SK-N-DZ (cell line): ENCODE measurements around the gene TBC1D3H. TPM values are rescaled to one million over a fixed set of nuclear protein-coding genes. Genes with fewer than 3 reads are reported as not detected.
"Not testable (repeated sequence)": the region's sequence is repeated elsewhere in the genome, so short reads cannot be mapped to it uniquely, and the experiment has no call there.

Source experiments
- DNase-seq: peaks from one replicate; pipeline ENCODE4 v3.0.0-alpha.2; 2015; ENCODE audit warnings: low spot score
- polyA plus RNA-seq, 2 experiments: library from polyadenylated mRNA; depleted of rRNA; stranded (reverse); fragments of >200 nt; gene quantifications; 2 replicates each; pipeline ENCODE4 v1.2.3, GENCODE V29; 2014
- small RNA-seq, 2 experiments: library from RNA; depleted of rRNA; stranded (forward); fragments of <200 nt; gene quantifications; one replicate each; pipeline ENCODE3, GENCODE V24; 2014

The TBC1D3H gene
- polyA plus RNA-seq (2014; cell fraction: cytosol; rRNA removed): not detected in 2 replicates
- not detected in 2 replicates for polyA plus RNA-seq (2014; cell fraction: nucleus; rRNA removed)

DNA sequence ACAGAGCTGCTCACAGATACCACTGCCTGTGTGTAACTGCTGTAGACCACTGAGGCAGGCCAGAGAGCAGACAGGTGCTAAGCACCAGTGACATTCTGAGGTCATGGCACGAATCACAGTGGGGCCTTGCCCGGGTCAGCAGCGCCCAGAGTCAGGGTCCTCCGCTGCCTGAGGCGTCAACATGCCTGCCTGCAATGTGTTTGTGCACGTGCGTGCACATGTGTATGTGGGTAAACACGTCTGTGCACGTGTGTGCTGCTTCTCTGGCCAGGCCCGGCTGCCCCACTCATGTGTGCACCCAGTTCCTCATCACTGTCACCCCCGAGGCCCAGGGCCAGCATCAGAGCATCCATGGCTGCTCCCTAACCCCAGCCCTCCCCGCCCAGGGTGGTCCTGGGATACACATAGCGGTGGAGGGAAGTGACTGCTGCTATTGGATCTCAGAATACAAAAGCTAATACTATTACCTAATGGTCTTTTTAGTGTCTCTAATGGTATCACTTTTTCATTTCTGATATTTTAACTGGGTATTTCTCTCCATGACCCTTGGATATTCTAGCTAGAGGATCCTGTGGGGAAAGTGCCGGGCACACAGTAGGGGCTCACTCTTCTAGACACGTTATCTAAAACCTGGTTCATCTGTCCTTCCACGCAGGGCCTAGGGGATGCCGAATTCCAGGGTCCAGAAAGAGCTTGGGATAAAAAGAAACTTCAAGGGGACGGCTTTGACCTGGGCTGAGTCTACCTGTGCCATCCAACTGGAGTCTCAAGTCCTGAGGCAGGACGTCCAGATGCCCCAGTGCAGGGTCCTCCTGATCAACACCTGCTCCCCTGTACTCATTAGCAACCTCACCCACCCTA, at the start of gene TBC1D3H:
TSS of gene TBC1D3H (minus strand) at position 51 of the 861 bp plus-strand sequence. CDS start 1,540 bp downstream, outside the sequence.
- DNase-seq: peak; percentile 0

DNA sequence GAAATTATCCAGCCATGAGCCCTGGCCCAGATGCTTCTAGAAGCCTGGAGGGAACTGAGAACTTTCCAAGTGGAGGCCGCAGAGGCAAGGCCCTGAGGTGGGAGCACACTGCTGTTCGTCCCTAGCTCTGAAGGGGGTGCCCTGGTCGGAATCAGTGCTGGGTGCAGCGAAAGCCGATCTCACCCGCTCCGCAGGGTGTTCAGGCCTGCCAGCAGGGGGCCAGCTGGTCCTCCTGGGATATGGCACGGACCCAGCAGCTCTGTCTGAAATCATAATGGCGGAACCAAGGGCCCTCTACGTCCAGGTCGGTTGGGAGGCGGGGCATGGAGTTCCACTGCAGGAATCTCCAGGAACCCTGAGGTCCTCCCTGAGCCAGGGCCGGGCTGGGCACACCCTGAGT, 40.7 kb upstream of the TBC1D3H start:
- not testable (repeated sequence) for DNase-seq

DNA sequence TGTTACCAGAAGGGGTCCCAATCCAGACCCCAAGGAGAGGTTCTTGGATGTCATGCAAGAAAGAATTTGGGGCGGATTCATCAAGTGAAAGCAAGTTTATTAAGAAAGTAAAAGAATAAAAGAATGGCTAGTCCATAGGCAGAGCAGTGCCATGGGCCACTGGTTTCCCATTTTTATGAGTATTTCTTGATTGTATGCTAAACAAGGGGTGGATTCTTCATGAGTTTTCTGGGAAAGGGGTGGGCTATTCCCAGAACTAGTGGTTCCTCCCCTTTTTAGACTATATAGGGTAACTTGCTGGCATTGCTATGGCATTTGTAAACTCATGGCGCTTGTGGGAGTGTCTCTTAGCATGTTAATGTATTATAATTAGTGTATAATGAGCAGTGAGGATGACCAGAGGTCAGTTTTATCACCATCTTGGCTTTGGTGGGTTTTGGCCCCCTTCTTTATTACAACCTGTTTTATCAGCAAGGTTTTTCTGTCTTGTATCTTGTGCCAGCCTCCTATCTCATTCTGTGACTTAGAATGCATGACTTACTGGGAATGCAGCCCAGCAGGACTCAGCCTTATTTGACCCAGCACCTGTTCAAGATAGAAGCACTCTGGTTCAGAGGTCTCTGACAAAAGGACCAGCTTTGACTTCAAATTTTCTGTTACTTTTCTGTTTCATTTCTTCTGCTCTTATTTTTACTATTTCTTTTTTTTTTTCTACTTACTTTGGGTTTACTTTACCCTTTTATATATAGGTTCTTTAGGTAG, 27.1 kb upstream of the TBC1D3H start:
- DNase-seq: not testable (repeated sequence)

DNA sequence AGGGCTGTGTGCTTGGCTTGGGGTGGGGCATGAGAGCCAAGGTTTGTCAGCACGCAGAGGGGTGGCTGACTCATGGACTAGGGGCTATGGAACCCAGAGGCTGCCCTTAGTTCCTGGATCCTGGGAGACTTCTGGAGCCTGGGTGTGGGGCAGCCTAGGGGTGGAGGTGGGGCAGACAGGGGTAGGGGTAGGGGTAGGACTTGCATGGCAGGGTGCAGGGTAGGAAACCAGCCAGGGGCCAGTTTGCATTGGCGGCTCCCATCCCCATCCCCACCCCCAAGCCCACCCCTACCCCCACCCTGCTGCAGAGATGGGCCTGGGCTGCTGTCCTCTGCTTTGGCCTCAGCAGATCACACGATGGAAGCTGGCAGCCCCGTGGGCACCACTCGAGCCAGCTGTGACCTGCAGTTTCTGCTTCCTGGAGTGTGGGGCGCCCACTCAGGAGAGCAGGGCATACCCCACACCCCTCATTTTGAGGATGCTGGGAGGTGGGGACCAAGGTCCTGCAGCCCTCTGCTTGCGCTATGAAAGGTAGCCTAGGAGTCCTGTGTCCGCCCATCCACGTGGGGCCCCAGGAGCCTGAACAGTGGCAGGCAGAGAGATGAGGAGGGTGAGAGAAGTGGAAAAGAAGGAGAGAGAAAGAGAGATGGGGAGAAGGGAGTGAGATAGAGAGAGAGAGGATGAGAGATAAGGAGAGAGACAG, 2.9 kb upstream of the TBC1D3H start:
- not testable (repeated sequence) for DNase-seq

DNA sequence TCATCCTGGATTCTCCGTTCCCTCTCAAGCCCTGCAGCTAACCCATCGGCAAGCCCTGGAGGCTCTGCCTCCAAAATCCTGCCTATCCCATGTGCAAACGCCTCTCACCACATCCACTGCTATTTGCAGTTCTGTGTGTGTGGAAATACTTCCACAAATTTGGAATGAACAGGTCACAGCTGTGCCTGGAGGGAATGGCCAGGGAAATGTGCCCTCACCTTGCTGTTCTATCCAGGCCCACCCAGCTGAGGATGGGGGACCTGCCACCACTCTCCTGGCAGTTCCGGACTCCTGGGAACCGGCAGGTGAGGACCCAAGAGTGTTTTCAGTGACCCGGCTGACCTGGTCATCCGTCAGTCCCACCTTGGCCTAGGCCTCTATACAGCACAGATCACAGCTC, 12.3 kb downstream of the TBC1D3H start:
- not testable (repeated sequence) for DNase-seq

DNA sequence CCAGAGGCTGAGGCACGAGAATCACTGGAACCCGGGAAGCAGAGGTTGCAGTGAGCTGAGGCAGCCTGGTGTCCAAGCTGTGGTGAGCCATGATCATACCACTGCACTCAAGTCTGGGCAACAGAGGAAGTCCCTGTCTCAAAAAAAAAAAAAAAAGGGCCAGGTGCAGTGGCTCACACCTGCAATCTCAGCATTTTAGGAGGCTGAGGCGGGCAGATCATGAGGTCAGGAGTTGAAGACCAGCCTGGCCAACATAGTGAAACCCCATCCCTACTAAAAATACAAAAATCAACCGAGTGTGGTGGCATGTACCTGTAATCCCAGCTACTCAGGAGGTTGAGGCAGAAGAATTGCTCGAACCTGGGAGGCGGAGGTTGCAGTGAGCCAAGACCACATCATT, 25.7 kb downstream of the TBC1D3H start:
- DNase-seq: not testable (repeated sequence)

Small RNA genes lying within 50 kb of the gene (small RNA-seq; reads per million reads assigned to genes)
- gene RNU6-1192P: 0 reads per million in 2 experiments
